ENCODE measurements around the gene CLEC4E.
"Not testable (repeated sequence)": the region's sequence is repeated elsewhere in the genome, so short reads cannot be mapped to it uniquely, and the experiment has no call there.

DNA sequence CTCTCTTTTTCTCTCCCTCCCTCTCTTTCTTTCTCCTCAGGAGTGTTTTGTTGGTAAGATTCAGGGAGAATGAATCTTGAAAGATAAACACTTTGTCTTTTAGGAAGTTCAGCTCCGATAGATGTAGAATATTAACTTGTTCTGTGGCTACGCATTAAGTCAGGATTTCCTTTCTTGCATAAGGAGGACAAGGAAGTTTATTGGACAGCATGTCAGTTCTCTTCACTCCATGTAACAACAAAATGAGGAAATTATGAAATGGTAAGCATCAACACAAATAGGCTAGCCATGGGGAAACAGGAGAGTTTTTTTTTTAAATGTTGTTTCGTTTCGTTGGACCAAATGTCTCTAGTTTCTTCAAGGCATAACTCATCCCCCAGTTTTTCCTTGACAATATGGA, at the start of gene CLEC4E:
- TF ChIP-seq, protein P1, sequence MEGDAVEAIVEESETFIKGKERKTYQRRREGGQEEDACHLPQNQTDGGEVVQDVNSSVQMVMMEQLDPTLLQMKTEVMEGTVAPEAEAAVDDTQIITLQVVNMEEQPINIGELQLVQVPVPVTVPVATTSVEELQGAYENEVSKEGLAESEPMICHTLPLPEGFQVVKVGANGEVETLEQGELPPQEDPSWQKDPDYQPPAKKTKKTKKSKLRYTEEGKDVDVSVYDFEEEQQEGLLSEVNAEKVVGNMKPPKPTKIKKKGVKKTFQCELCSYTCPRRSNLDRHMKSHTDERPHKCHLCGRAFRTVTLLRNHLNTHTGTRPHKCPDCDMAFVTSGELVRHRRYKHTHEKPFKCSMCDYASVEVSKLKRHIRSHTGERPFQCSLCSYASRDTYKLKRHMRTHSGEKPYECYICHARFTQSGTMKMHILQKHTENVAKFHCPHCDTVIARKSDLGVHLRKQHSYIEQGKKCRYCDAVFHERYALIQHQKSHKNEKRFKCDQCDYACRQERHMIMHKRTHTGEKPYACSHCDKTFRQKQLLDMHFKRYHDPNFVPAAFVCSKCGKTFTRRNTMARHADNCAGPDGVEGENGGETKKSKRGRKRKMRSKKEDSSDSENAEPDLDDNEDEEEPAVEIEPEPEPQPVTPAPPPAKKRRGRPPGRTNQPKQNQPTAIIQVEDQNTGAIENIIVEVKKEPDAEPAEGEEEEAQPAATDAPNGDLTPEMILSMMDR (IDR thresholded peaks at IDR 0.05; ENCODE audit: low read length), result not testable (repeated sequence)
- not testable (repeated sequence) for TF ChIP-seq EZH2phosphoT487 (IDR thresholded peaks at IDR 0.05; ENCODE audit: low read length); EZH2 (optimal IDR thresholded peaks at IDR 0.05; ENCODE audit: low read depth, low read length)

All from MM.1S (cell line).